Right atrium auricular region (tissue), 2 donors: Measurements from ENCODE around the gene ANKRD6. TPM values are rescaled to one million over a fixed set of nuclear protein-coding genes. Genes with fewer than 3 reads are reported as not detected.
"Not testable (repeated sequence)": the region's sequence is repeated elsewhere in the genome, so short reads cannot be mapped to it uniquely, and the experiment has no call there.

ENCODE experiments used
- DNase-seq: peaks from one replicate; pipeline ENCODE4 v3.0.0-alpha.2; 2019; ENCODE audit warnings: low spot score
- H3K27ac ChIP-seq, 2 donors: fragments of 200-600 bp; sonication (generic); 1 replicate in 1 of 2; 2 replicates in 1 of 2; pipeline ENCODE4 v1.5.1; 2016 to 2019
- H3K27me3 ChIP-seq, 2 donors: fragments of 200-600 bp; sonication (generic); one replicate each; pipeline versions ENCODE4 v1.5.1 to v1.6.0; 2017 to 2019
- H3K36me3 ChIP-seq: fragments of 200-600 bp; sonication (generic); one replicate; pipeline ENCODE4 v1.5.1; 2016
- H3K4me1 ChIP-seq, 2 donors: fragments of 200-600 bp; sonication (generic); one replicate each; pipeline versions ENCODE4 v1.5.1 to v1.6.0; 2017 to 2019
- H3K4me3 ChIP-seq, 2 donors: fragments of 200-600 bp; sonication (generic); 1 replicate in 1 of 2; 2 replicates in 1 of 2; pipeline ENCODE4 v1.5.1; 2017 to 2019; ENCODE audit warnings: mild to moderate bottlenecking in 1 of 2, moderate library complexity in 1 of 2
- H3K9me3 ChIP-seq, 2 donors: fragments of 200-600 bp; sonication (generic); one replicate each; pipeline ENCODE4 v1.5.1; 2019
- total RNA-seq, 2 donors: library from RNA; depleted of rRNA; stranded (reverse); fragments of >200 nt; gene quantifications; one replicate each; pipeline ENCODE4 v1.1.0, GENCODE V29; 2016
- TF ChIP-seq, protein P1 (sequence below), 2 donors: fragments of 200-600 bp; sonication (generic); IDR thresholded peaks; one replicate each; pipeline ENCODE4 v1.5.1; 2019; ENCODE audit warnings: antibody characterized with exemption in 2 of 2

Gene ANKRD6
- total RNA-seq, 2 donors from 2014 or later, result 9.2 to 12.3 TPM

DNA sequence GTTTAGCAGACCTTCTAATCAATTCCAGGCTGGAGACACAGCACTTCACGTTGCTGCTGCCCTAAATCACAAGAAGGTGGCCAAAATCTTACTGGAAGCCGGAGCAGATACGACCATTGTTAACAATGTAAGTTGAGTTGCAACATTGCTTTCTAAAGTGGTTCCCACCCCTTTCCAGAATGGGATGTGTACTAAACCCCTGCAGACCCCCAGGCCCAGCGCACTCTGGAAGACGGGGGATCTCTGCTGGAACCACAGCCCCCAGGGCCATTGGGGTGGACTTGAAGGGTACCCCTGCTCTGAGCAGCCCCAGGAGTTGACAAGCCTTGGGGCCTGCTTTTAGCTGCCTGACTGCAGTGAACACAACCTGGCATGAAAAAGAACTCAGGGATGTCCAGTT, 183.6 kb downstream of the ANKRD6 start:
- Histone ChIP-seq H3K27me3 (no peaks in the 10 kb centered on the region), H3K4me3 (no peak overlapping the region), H3K4me1 (peaks cover 0 to 5% of the 10 kb centered on the region in 2 donors), H3K27ac (no peak overlapping the region), H3K9me3 (no peaks in the 10 kb centered on the region), H3K36me3 (peaks cover 4% of the 10 kb centered on the region)
- TF ChIP-seq, protein P1, sequence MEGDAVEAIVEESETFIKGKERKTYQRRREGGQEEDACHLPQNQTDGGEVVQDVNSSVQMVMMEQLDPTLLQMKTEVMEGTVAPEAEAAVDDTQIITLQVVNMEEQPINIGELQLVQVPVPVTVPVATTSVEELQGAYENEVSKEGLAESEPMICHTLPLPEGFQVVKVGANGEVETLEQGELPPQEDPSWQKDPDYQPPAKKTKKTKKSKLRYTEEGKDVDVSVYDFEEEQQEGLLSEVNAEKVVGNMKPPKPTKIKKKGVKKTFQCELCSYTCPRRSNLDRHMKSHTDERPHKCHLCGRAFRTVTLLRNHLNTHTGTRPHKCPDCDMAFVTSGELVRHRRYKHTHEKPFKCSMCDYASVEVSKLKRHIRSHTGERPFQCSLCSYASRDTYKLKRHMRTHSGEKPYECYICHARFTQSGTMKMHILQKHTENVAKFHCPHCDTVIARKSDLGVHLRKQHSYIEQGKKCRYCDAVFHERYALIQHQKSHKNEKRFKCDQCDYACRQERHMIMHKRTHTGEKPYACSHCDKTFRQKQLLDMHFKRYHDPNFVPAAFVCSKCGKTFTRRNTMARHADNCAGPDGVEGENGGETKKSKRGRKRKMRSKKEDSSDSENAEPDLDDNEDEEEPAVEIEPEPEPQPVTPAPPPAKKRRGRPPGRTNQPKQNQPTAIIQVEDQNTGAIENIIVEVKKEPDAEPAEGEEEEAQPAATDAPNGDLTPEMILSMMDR (IDR thresholded peaks at IDR 0.05), result no peak
- peak; percentile 48 for DNase-seq

DNA sequence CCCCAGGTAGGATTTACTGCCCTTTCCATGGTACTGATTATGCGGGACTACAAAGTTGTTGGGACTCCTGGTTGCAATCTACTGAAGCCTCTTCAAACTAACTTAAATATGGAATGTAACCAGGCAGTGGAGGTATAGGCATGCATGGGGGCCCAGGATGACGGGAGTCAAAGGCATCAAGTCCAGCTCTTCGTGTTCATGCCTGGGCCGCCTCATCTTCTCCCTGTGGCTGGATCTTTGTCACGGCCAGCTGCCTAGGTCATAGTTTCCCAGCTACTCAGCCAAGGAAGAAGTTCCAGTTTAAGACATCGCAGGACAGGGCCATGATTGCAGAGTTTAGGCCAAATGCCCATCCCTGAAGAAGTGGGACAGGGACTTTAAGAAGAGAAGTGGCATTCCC, 185.1 kb downstream of the ANKRD6 start:
- no peaks in the 10 kb centered on the region for H3K36me3 ChIP-seq
- TF ChIP-seq, protein P1 (IDR thresholded peaks at IDR 0.05), result no peak
- peaks cover 0 to 5% of the 10 kb centered on the region in 2 donors for H3K4me1 ChIP-seq
- H3K4me3 ChIP-seq, result no peak overlapping the region
- H3K9me3 ChIP-seq, result no peaks in the 10 kb centered on the region
- no peaks in the 10 kb centered on the region for H3K27me3 ChIP-seq
- DNase-seq, result no peak
- H3K27ac ChIP-seq, result no peak overlapping the region

DNA sequence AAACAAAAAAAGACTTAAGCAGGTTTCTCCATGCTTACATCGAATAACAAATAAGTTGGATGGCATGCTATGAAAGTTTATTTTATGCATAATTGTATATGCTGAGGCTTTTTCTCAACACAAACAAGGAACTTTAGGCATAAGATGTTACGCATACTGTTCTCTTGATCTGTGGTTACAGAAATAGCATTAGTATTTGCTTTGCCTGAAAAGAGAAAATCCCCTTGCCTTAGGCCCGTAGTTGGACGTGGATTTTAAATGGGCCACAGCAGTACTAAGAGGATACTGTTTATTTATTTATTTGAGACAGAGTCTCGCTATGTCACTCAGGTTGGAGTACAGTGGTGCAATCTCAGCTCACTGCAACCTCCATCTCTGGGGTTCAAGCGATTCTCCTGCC, 186.6 kb downstream of the ANKRD6 start:
- TF ChIP-seq, protein P1 (IDR thresholded peaks at IDR 0.05), result no peak
- DNase-seq, result no peak
- Histone ChIP-seq H3K9me3 (no peaks in the 10 kb centered on the region), H3K36me3 (peaks cover 2% of the 10 kb centered on the region), H3K27me3 (no peaks in the 10 kb centered on the region), H3K27ac (no peak overlapping the region), H3K4me1 (no peaks in the 10 kb centered on the region), H3K4me3 (no peak overlapping the region)

DNA sequence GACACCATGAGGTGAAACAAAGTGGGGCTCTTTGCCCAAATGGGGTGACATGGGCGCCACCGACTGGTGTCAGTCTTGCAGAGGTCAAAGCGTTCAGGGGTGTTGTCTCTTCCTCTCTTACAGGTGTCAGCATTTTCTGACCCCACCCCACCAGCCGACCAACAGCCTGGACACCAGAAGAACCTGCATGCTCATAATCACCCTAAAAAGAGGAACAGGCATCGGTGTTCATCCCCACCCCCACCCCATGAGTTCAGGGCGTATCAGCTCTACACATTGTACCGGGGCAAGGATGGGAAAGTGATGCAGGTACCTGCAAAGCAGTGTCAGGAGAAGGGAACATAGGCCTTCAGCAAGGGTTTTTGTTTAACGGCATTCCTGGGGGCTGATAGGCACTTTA, 190.8 kb downstream of the ANKRD6 start:
- TF ChIP-seq, protein P1 (IDR thresholded peaks at IDR 0.05), result no peak
- Histone ChIP-seq H3K27ac (no peak overlapping the region), H3K36me3 (peaks cover 28% of the 10 kb centered on the region), H3K27me3 (no peaks in the 10 kb centered on the region), H3K9me3 (no peaks in the 10 kb centered on the region), H3K4me1 (no peaks in the 10 kb centered on the region), H3K4me3 (no peak overlapping the region)
- peak; percentile 50 for DNase-seq

DNA sequence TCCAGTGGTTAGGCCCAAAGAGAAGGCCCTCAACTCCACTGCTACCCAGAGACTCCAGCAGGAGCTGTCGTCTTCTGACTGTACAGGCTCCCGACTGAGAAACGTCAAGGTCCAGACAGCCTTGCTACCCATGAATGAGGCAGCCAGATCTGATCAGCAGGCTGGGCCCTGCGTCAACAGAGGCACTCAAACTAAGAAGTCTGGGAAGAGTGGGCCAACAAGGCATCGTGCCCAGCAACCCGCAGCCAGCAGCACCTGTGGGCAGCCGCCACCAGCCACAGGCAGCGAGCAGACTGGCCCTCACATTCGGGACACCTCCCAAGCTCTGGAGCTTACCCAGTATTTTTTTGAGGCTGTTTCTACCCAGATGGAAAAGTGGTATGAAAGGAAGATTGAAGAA, 197.5 kb downstream of the ANKRD6 start:
- Histone ChIP-seq H3K27me3 (no peaks in the 10 kb centered on the region), H3K4me1 (peaks cover 0 to 3% of the 10 kb centered on the region in 2 donors), H3K36me3 (peaks cover 30% of the 10 kb centered on the region), H3K4me3 (no peak overlapping the region), H3K27ac (no peak overlapping the region), H3K9me3 (no peaks in the 10 kb centered on the region)
- peak; percentile 58 for DNase-seq
- TF ChIP-seq, protein P1 (IDR thresholded peaks at IDR 0.05), result no peak

DNA sequence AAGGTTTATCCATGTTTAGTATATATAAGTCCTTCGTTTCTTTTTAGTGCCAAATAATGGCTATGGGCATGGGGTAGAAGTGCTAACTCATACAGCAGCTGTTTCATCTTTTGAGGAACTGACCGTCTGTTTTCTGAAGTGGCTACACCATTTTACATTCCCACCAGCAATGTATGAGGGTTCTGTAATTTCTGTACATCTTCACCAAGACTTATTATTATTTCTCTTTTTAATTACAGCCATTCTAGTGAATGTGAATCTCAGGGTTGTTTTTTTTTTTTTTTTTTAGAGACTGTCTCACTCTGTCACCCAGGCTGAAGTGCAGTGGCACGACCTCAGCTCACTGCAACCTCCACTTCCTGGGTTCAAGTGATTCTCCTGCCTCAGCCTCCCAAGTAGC, 203.5 kb downstream of the ANKRD6 start:
- not testable (repeated sequence) for H3K27ac ChIP-seq, H3K4me3 ChIP-seq, DNase-seq, H3K9me3 ChIP-seq, H3K36me3 ChIP-seq, H3K27me3 ChIP-seq
- peaks cover 0 to 16% of the 10 kb centered on the region in 2 donors for H3K4me1 ChIP-seq
